ENCODE measurements around the gene ULK3. TPM values are rescaled to one million over a fixed set of nuclear protein-coding genes. Genes with fewer than 3 reads are reported as not detected.
A peak's percentile ranks its signal among the peaks of the same experiment; 100 is the strongest.
"Not testable (repeated sequence)": the region's sequence is repeated elsewhere in the genome, so short reads cannot be mapped to it uniquely, and the experiment has no call there.

The ULK3 gene
- total RNA-seq, 1 donor from 2014 or later: 48.4 TPM

GRCh38 chr15:74889390-74889882 lies 46.5 kb upstream of the ULK3 start:
- H3K27ac Mint-ChIP-seq (ENCODE audit: unreplicated experiment): peak overlapping the region; percentile 85
- H3K4me3 Mint-ChIP-seq: peak overlapping the region; percentile 90
- peaks cover 4% of the 10 kb centered on the region for H3K36me3 Mint-ChIP-seq (ENCODE audit: low read depth)
- TF ChIP-seq, protein P1, sequence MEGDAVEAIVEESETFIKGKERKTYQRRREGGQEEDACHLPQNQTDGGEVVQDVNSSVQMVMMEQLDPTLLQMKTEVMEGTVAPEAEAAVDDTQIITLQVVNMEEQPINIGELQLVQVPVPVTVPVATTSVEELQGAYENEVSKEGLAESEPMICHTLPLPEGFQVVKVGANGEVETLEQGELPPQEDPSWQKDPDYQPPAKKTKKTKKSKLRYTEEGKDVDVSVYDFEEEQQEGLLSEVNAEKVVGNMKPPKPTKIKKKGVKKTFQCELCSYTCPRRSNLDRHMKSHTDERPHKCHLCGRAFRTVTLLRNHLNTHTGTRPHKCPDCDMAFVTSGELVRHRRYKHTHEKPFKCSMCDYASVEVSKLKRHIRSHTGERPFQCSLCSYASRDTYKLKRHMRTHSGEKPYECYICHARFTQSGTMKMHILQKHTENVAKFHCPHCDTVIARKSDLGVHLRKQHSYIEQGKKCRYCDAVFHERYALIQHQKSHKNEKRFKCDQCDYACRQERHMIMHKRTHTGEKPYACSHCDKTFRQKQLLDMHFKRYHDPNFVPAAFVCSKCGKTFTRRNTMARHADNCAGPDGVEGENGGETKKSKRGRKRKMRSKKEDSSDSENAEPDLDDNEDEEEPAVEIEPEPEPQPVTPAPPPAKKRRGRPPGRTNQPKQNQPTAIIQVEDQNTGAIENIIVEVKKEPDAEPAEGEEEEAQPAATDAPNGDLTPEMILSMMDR (conservative IDR thresholded peaks at IDR 0.05): no peak
- H3K4me1 Mint-ChIP-seq: peaks cover 22% of the 10 kb centered on the region
- H3K9me3 Mint-ChIP-seq: no peaks in the 10 kb centered on the region
- H3K27me3 Mint-ChIP-seq (ENCODE audit: low read depth): no peaks in the 10 kb centered on the region
- peak; percentile 29 for DNase-seq (ENCODE audit: low read depth, low spot score)

DNA sequence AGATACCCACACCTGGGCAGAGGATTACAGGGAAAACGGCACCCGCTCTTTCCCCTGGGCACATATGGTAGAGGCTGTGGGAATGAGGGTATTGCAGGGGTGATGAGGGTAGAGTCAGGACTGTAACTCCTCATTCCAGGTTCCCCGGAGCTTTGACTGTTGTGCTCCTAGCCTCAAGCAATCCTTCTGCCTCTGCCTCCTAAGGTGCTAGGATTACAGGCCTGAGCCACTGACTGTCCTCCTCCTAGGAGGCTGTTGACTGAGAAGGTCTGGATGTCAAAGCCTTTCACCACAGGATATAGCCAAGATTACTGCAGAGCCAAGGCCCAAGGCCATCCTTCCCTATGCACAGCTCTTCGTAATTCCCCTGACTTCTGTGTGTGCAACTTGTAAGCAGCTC lies 45.8 kb upstream of the ULK3 start:
- H3K4me1 Mint-ChIP-seq: peaks cover 22% of the 10 kb centered on the region
- H3K9me3 Mint-ChIP-seq: no peaks in the 10 kb centered on the region
- H3K27me3 Mint-ChIP-seq (ENCODE audit: low read depth): no peaks in the 10 kb centered on the region
- TF ChIP-seq, protein P1 (conservative IDR thresholded peaks at IDR 0.05): no peak
- DNase-seq (ENCODE audit: low read depth, low spot score): no peak
- H3K4me3 Mint-ChIP-seq: peak overlapping the region; percentile 90
- H3K27ac Mint-ChIP-seq (ENCODE audit: unreplicated experiment): no peak overlapping the region
- H3K36me3 Mint-ChIP-seq (ENCODE audit: low read depth): peaks cover 4% of the 10 kb centered on the region

DNA sequence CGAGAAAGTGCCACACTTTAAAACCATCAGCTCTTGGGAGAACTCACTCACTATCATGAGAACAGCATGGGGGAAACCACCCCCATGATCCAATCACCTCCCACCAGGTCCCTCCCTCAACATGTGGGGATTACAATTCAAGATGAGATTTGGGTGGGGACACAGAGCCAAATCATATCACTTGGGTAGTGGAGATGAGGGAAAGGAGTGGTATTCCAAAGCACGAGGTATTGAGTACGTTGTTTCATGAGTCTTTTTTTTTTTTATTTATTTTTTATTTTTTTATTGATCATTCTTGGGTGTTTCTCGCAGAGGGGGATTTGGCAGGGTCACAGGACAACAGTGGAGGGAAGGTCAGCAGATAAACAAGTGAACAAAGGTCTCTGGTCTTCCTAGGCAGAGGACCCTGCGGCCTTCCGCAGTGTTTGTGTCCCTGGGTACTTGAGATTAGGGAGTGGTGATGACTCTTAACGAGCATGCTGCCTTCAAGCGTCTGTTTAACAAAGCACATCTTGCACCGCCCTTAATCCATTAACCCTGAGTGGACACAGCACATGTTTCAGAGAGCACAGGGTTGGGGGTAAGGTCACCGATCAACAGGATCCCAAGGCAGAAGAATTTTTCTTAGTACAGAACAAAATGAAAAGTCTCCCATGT lies 44.7 kb upstream of the ULK3 start:
- not testable (repeated sequence) for H3K4me3 Mint-ChIP-seq; H3K36me3 Mint-ChIP-seq (ENCODE audit: low read depth); DNase-seq (ENCODE audit: low read depth, low spot score); H3K9me3 Mint-ChIP-seq; H3K27me3 Mint-ChIP-seq (ENCODE audit: low read depth); H3K27ac Mint-ChIP-seq (ENCODE audit: unreplicated experiment)
- peaks cover 22% of the 10 kb centered on the region for H3K4me1 Mint-ChIP-seq

- DNase-seq (ENCODE audit: low read depth, low spot score): no peak
- TF ChIP-seq, protein P1 (conservative IDR thresholded peaks at IDR 0.05): no peak
- Mint-ChIP-seq H3K4me1 (peaks cover 17% of the 10 kb centered on the region), H3K4me3 (no peak overlapping the region), H3K27me3 (ENCODE audit: low read depth) (no peaks in the 10 kb centered on the region), H3K9me3 (peaks cover 4% of the 10 kb centered on the region), H3K36me3 (ENCODE audit: low read depth) (no peaks in the 10 kb centered on the region), H3K27ac (ENCODE audit: unreplicated experiment) (no peak overlapping the region)
These were observed 42.5 kb upstream of the ULK3 start for GRCh38 chr15:74885461-74885860.

DNA sequence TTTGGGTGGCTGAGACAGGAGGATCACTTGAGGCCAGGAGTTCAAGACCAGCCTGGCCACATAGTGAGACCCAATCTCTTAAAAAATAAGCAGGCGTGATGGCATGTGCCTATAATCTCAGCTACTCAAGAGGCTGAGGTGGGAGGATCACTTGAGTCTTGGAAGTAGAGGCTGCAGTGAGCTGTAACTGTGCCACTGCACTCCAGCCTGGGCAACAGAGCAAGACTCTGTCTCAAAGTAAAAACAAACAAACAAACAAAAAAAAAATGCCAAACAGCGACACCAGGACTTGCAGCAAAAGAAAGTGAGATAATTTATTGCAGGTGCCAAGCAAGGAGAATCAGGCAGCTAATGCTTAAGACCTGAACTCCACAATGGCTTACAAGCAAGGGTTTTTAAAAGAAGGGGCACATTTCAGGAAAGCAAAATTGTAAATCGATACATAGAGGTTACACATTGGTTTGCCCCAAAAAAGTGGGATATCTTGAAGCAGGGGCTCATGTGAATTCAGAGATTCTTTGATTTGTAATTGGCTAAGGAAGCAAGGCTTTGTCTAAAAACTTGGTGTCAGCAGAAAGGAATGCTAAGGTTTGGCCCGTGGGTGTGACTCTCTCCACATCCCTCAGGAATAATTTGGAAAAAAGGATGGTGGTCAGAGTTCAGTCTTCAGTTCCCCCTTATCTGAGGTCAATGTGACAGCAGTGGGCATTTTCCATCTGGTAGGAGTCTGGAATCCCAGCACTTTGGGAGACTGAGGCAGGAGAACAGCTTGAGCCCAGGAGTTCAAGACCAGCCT lies 41.7 kb upstream of the ULK3 start:
- H3K4me3 Mint-ChIP-seq: peak overlapping the region; percentile 15
- DNase-seq (ENCODE audit: low read depth, low spot score): no peak
- H3K27ac Mint-ChIP-seq (ENCODE audit: unreplicated experiment): peak overlapping the region; percentile 14
- H3K4me1 Mint-ChIP-seq: peaks cover 10% of the 10 kb centered on the region
- H3K27me3 Mint-ChIP-seq (ENCODE audit: low read depth): no peaks in the 10 kb centered on the region
- no peaks in the 10 kb centered on the region for H3K36me3 Mint-ChIP-seq (ENCODE audit: low read depth)
- TF ChIP-seq, protein P1 (conservative IDR thresholded peaks at IDR 0.05): no peak
- H3K9me3 Mint-ChIP-seq: peaks cover 4% of the 10 kb centered on the region

DNA sequence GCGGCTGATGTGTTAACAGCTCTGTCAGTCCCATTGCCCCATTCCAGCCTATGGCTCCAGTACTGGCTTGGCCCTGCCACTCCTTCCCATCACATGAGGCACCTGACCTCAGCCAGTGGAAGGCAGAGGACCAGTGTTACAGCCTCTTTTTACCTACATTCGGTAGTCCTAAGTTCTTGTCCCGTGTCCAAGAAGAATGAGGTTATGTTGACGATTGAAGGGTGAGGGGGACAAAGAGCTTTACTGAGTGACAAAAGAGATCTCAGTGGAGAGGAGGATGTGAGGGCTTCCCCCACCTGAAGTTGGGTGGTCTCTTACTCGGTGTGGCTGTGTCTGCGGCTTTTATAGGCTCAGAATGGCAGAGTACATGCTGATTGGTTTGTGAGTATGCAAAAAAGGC lies 39.6 kb upstream of the ULK3 start:
- DNase-seq (ENCODE audit: low read depth, low spot score): no peak
- Mint-ChIP-seq H3K4me1 (no peaks in the 10 kb centered on the region), H3K36me3 (ENCODE audit: low read depth) (no peaks in the 10 kb centered on the region), H3K27ac (ENCODE audit: unreplicated experiment) (no peak overlapping the region), H3K9me3 (peaks cover 4% of the 10 kb centered on the region), H3K27me3 (ENCODE audit: low read depth) (no peaks in the 10 kb centered on the region), H3K4me3 (no peak overlapping the region)
- TF ChIP-seq, protein P1 (conservative IDR thresholded peaks at IDR 0.05): no peak

Measured in neural crest cell (in vitro differentiated cells).